Mammary epithelial cell (primary cell): ENCODE data around the gene ARMH2.

Experiments used
- EZH2 ChIP-seq: IDR thresholded peaks from 2 replicates; pipeline ENCODE4 v1.6.1; 2012; ENCODE audit warnings: low read length, inconsistent platforms, borderline replicate concordance
- TF ChIP-seq, protein P1 (sequence below), 2 donors: IDR thresholded peaks in 1 of 2; conservative IDR thresholded peaks in 1 of 2; 2 replicates each; pipeline ENCODE4 v1.5.1; 2011 to 2012; ENCODE audit warnings: inconsistent platforms in 2 of 2, low read length in 2 of 2, mild to moderate bottlenecking in 2 of 2, control low read depth in 1 of 2, low read depth in 1 of 2; ENCODE audit not compliant: insufficient read depth in 1 of 2; ENCODE audit errors: extremely low read depth in 1 of 2

DNA sequence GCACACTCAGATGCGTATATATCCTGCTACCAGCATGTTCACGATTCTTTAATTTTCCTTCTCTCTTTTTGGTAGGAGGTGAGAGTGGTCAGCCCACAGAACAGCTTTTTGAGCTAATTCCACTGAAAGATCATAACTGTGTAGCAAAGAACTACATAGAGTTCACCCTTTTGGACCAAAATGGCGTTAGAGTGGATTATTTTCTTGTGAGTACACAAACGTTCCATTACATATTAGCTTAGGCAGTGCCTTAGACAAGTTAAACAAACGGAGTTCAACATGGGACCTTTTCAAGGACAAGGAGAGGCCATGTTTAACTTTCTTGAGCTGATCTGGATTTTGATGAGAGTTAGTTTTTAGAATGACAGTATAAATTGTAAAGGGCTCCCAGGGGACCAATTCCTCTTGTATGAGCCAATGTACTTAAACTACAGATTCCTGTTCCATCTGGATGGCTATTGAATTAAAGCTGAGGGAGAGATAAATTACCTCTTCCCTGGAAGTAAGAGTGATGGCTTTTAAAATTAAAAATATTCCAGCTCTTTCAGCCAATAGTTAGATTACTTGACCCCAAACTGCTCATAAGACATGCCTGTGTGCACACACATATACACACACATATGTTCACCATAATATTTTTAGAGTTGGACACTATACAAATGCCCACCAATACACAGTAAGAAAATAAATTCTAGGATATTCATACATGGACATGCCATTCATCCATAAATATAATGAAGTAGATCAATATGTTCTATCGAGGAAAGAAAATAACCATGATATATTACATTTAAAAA is 25.6 kb upstream of the ARMH2 start:
- TF ChIP-seq, protein P1, sequence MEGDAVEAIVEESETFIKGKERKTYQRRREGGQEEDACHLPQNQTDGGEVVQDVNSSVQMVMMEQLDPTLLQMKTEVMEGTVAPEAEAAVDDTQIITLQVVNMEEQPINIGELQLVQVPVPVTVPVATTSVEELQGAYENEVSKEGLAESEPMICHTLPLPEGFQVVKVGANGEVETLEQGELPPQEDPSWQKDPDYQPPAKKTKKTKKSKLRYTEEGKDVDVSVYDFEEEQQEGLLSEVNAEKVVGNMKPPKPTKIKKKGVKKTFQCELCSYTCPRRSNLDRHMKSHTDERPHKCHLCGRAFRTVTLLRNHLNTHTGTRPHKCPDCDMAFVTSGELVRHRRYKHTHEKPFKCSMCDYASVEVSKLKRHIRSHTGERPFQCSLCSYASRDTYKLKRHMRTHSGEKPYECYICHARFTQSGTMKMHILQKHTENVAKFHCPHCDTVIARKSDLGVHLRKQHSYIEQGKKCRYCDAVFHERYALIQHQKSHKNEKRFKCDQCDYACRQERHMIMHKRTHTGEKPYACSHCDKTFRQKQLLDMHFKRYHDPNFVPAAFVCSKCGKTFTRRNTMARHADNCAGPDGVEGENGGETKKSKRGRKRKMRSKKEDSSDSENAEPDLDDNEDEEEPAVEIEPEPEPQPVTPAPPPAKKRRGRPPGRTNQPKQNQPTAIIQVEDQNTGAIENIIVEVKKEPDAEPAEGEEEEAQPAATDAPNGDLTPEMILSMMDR (conservative IDR thresholded peaks at IDR 0.05 in 1 of 2, IDR thresholded peaks at IDR 0.05 in 1 of 2; ENCODE audit: extremely low read depth in 1 of 2, insufficient read depth in 1 of 2, low read depth in 1 of 2, low read length in 2 of 2): no peak
- TF ChIP-seq EZH2: no peak
